Ovary (tissue), 9 donors: ENCODE measurements around the gene CCDC136. TPM values are rescaled to one million over a fixed set of nuclear protein-coding genes. Genes with fewer than 3 reads are reported as not detected.

ENCODE experiments used
- DNase-seq, 5 donors: peaks; one replicate each; pipeline ENCODE4 v3.0.0-alpha.2; 2019 to 2020
- H3K27ac ChIP-seq, 2 donors: fragments of 200-600 bp; one replicate each; pipeline versions ENCODE4 v1.5.1 to v1.8.0; 2019 to 2022
- H3K27me3 ChIP-seq: fragments of 200-600 bp; one replicate; pipeline ENCODE4 v1.8.0; 2022
- H3K36me3 ChIP-seq: fragments of 200-600 bp; sonication (generic); one replicate; pipeline ENCODE4 v1.5.1; 2019
- H3K4me1 ChIP-seq: one replicate; pipeline ENCODE4 v1.8.1; 2013; ENCODE audit warnings: mild to moderate bottlenecking, moderate library complexity; ENCODE audit not compliant: insufficient read depth
- H3K4me3 ChIP-seq: fragments of 200-600 bp; sonication (generic); one replicate; pipeline ENCODE4 v1.5.1; 2017
- H3K9me3 ChIP-seq, 2 donors: fragments of 200-600 bp in 1 of 2; sonication (generic) in 1 of 2; one replicate each; pipeline versions ENCODE4 v1.5.1 to v1.8.1; 2013 to 2019; ENCODE audit warnings: mild to moderate bottlenecking in 1 of 2, moderate library complexity in 1 of 2
- CTCF ChIP-seq, 3 donors: fragments of 450-650 bp in 2 of 3; fragments of 200-600 bp in 1 of 3; IDR thresholded peaks; one replicate each; pipeline versions ENCODE4 v1.5.1 to v1.8.0; 2016 to 2022; ENCODE audit warnings: antibody characterized with exemption in 3 of 3, mild to moderate bottlenecking in 1 of 3
- EP300 ChIP-seq: sonication (generic); formaldehyde crosslinking; IDR thresholded peaks from one replicate; pipeline ENCODE4 v1.6.1; 2017; ENCODE audit warnings: antibody characterized with exemption
- POLR2A ChIP-seq: fragments of 450-650 bp; IDR thresholded peaks from one replicate; pipeline ENCODE4 v1.6.1; 2017; ENCODE audit warnings: antibody characterized with exemption, mild to moderate bottlenecking, moderate library complexity
- WGBS, 3 donors: extraction: QIAGEN DNeasy Blood & Tissue Kit in 1 of 3; methylation state at CpG; one replicate each; pipeline versions ENCODE4 v1.1.5 to v1.1.7; 2013 to 2017; 5-methylcytosine and 5-hydroxymethylcytosine counted together
- intact Hi-C, 4 donors: fragments of 100-400 bp; cut with DNase I; formaldehyde crosslinking; loops; one replicate each; pipeline versions ENCODE4 v1.11.0 to v1.15.1; 2022 to 2023
- polyA plus RNA-seq, 2 donors: library from polyadenylated mRNA; stranded (reverse); fragments of 200-250 nt in 1 of 2; fragments of 350-450 nt in 1 of 2; fragmentation: Illumina TruSeq in 1 of 2; extraction: RNeasy Lipid Tissue Mini Kit (QIAGEN cat#74804) in 1 of 2; gene quantifications; one replicate each; pipeline ENCODE4 v1.2.3, GENCODE V29; 2013 to 2014
- total RNA-seq, 7 donors: library from RNA; depleted of rRNA in 2 of 7; stranded (reverse); fragments of >200 nt in 2 of 7; fragmentation: NEBNext Ultra II Directional in 3 of 7; extraction: Animal tissue kit (Norgen Biotek cat#: 25700) in 3 of 7; gene quantifications; one replicate each; pipeline versions ENCODE4 v1.1.0 to v1.2.4, GENCODE V29; 2016 to 2023
- donor health status: DM: no; HTN: no; CAD: no; lungs with moderate emphysema.
- donor health status: DM: no; HTN: no; CAD: no.
- donor health status: Bipolar disorder and iron deficiency.
- donor health status: DM: yes; HTN: yes; CAD: no.
- donor health status: DM: no; HTN: no; CAD: no.
- donor health status: DM: yes; HTN: yes; CAD: no.

CCDC136 gene
- total and polyA plus RNA-seq, 9 donors = 2.4 to 14.0 (median 5.8) TPM

- H3K4me1 ChIP-seq = peaks cover 25% of the 10 kb centered on the region
- peak overlapping the region; percentile 60 for H3K4me3 ChIP-seq
- no peaks in the 10 kb centered on the region for H3K36me3 ChIP-seq
- H3K9me3 ChIP-seq = no peaks in the 10 kb centered on the region
- H3K27ac ChIP-seq = peak overlapping the region; percentile 55 to 70
- no peaks in the 10 kb centered on the region for H3K27me3 ChIP-seq
- TF ChIP-seq EP300 (no peak), CTCF (IDR thresholded peaks at IDR 0.05) (no peak), POLR2A (no peak)
- WGBS, 3 donors = 19 to 58% (median 48%) methylated on average over 2 of the region's 2 CpGs
- DNase-seq = peak in 1 of 5 donors; percentile 36
- intact Hi-C loops = no loop called here
These were observed 41.0 kb downstream of the CCDC136 start for GRCh38 chr7:128832880-128833147.

- DNase-seq = peak; percentile 65 to 77 (median 68)
- intact Hi-C loops = no loop called here
- WGBS, 3 donors = 9 to 18% (median 10%) methylated on average over 13 of the region's 13 CpGs
- Histone ChIP-seq H3K9me3 (no peaks in the 10 kb centered on the region), H3K36me3 (no peaks in the 10 kb centered on the region), H3K27ac (peak overlapping the region; percentile 55 to 70), H3K4me3 (peak overlapping the region; percentile 60), H3K4me1 (peaks cover 25% of the 10 kb centered on the region), H3K27me3 (no peaks in the 10 kb centered on the region)
- TF ChIP-seq CTCF (IDR thresholded peaks at IDR 0.05) (no peak), EP300 (no peak), POLR2A (no peak)
These were observed 41.6 kb downstream of the CCDC136 start for GRCh38 chr7:128833148-128833945.

GRCh38 chr7:128833946-128834325, 42.2 kb downstream of the CCDC136 start:
- Histone ChIP-seq H3K4me1 (peaks cover 25% of the 10 kb centered on the region), H3K36me3 (no peaks in the 10 kb centered on the region), H3K4me3 (no peak overlapping the region), H3K27me3 (no peaks in the 10 kb centered on the region), H3K9me3 (no peaks in the 10 kb centered on the region), H3K27ac (peak overlapping the region in 1 of 2 donors; percentile 70)
- intact Hi-C loops = no loop called here
- WGBS, 3 donors = 21 to 34% (median 31%) methylated on average over 4 of the region's 4 CpGs
- no peak for TF ChIP-seq EP300
- no peak for TF ChIP-seq POLR2A
- TF ChIP-seq CTCF (IDR thresholded peaks at IDR 0.05) = no peak
- DNase-seq = no peak

GRCh38 chr7:128835231-128835751, 43.5 kb downstream of the CCDC136 start:
- DNase-seq = peak in 2 of 5 donors; percentile 18 to 34
- intact Hi-C loops = no loop called here
- H3K27me3 ChIP-seq = no peaks in the 10 kb centered on the region
- H3K4me3 ChIP-seq = no peak overlapping the region
- 87 to 90% (median 88%) methylated on average over 16 of the region's 16 CpGs for WGBS, 3 donors
- H3K36me3 ChIP-seq = no peaks in the 10 kb centered on the region
- no peaks in the 10 kb centered on the region for H3K9me3 ChIP-seq
- H3K27ac ChIP-seq = no peak overlapping the region
- H3K4me1 ChIP-seq = peaks cover 22% of the 10 kb centered on the region
- TF ChIP-seq EP300 (no peak), POLR2A (no peak), CTCF (IDR thresholded peaks at IDR 0.05) (no peak)
